Upper lobe of left lung (tissue), 6 donors: ENCODE measurements around the gene PQBP1. TPM values are rescaled to one million over a fixed set of nuclear protein-coding genes. Genes with fewer than 3 reads are reported as not detected.

ENCODE experiments used
- ATAC-seq, 2 donors: fragments of 200-7000 bp; cut with Tn5 transposase; one replicate each; pipeline ENCODE4 v1.9.1; 2022; ENCODE audit warnings: mild to moderate bottlenecking in 2 of 2, moderate library complexity in 2 of 2; ENCODE audit not compliant: low FRiP score in 2 of 2
- DNase-seq, 2 donors: peaks; one replicate each; pipeline ENCODE4 v3.0.0-alpha.2; 2019 to 2020
- H3K27ac ChIP-seq, 4 donors: fragments of 200-600 bp; sonication (generic); one replicate each; pipeline ENCODE4 v1.5.1; 2016 to 2019
- H3K27me3 ChIP-seq, 4 donors: fragments of 200-600 bp; sonication (generic); one replicate each; pipeline ENCODE4 v1.5.1; 2017 to 2019
- H3K36me3 ChIP-seq, 4 donors: fragments of 200-600 bp; sonication (generic); one replicate each; pipeline ENCODE4 v1.5.1; 2016 to 2019
- H3K4me1 ChIP-seq, 4 donors: fragments of 200-600 bp; sonication (generic); one replicate each; pipeline ENCODE4 v1.5.1; 2018 to 2019
- H3K4me3 ChIP-seq, 4 donors: fragments of 200-600 bp; sonication (generic); one replicate each; pipeline ENCODE4 v1.5.1; 2017 to 2019; ENCODE audit warnings: mild to moderate bottlenecking in 2 of 4, moderate library complexity in 1 of 4
- H3K9me3 ChIP-seq, 4 donors: fragments of 200-600 bp; sonication (generic); one replicate each; pipeline ENCODE4 v1.5.1; 2018 to 2019
- EP300 ChIP-seq, 4 donors: sonication (generic); formaldehyde crosslinking; IDR thresholded peaks; one replicate each; pipeline ENCODE4 v1.5.1; 2017; ENCODE audit warnings: antibody characterized with exemption in 4 of 4, control low read depth in 2 of 4
- POLR2A ChIP-seq, 4 donors: fragments of 450-650 bp; IDR thresholded peaks; one replicate each; pipeline ENCODE4 v1.5.1; 2016 to 2017; ENCODE audit warnings: antibody characterized with exemption in 4 of 4, mild to moderate bottlenecking in 2 of 4
- POLR2AphosphoS5 ChIP-seq, 2 donors: sonication (generic); formaldehyde crosslinking; IDR thresholded peaks; one replicate each; pipeline ENCODE4 v1.5.1; 2017; ENCODE audit warnings: antibody characterized with exemption in 2 of 2
- WGBS, 2 donors: methylation state at CpG; one replicate each; pipeline ENCODE4 v1.1.5; 2017 to 2018; 5-methylcytosine and 5-hydroxymethylcytosine counted together
- total RNA-seq, 6 donors: library from RNA; depleted of rRNA in 4 of 6; stranded (reverse); fragments of >200 nt in 4 of 6; gene quantifications; one replicate each; pipeline versions ENCODE4 v1.1.0 to v1.2.1, GENCODE V29; 2016 to 2021
- TF ChIP-seq, protein P1 (sequence below), 6 experiments: fragments of 450-650 bp in 4 of 6; fragments of 200-600 bp in 2 of 6; sonication (generic) in 2 of 6; IDR thresholded peaks; one replicate each; pipeline ENCODE4 v1.5.1; 2016 to 2019; ENCODE audit warnings: antibody characterized with exemption in 6 of 6
- donor health status: DM: no; HTN: no; CAD: no; lungs with moderate emphysema.
- donor health status: DM: no; HTN: yes; CAD: no; lungs with severe emphysema.

Gene PQBP1
- total RNA-seq, 6 donors from 2014 or later, result 49.1 to 76.9 (median 65.2) TPM

- WGBS, 2 donors, result 83 to 87% methylated on average over 4 to 7 of the region's 7 CpGs
- H3K4me3 ChIP-seq, result no peak overlapping the region
- H3K4me1 ChIP-seq, result peaks cover 4 to 14% (median 10%) of the 10 kb centered on the region in 4 donors
- ATAC-seq (no peak), DNase-seq (no peak)
- H3K27ac ChIP-seq, result no peak overlapping the region
- TF ChIP-seq POLR2AphosphoS5 (IDR thresholded peaks at IDR 0.05), result no peak
- TF ChIP-seq EP300 (IDR thresholded peaks at IDR 0.05), result no peak
- TF ChIP-seq POLR2A (IDR thresholded peaks at IDR 0.05), result no peak
- TF ChIP-seq, protein P1, sequence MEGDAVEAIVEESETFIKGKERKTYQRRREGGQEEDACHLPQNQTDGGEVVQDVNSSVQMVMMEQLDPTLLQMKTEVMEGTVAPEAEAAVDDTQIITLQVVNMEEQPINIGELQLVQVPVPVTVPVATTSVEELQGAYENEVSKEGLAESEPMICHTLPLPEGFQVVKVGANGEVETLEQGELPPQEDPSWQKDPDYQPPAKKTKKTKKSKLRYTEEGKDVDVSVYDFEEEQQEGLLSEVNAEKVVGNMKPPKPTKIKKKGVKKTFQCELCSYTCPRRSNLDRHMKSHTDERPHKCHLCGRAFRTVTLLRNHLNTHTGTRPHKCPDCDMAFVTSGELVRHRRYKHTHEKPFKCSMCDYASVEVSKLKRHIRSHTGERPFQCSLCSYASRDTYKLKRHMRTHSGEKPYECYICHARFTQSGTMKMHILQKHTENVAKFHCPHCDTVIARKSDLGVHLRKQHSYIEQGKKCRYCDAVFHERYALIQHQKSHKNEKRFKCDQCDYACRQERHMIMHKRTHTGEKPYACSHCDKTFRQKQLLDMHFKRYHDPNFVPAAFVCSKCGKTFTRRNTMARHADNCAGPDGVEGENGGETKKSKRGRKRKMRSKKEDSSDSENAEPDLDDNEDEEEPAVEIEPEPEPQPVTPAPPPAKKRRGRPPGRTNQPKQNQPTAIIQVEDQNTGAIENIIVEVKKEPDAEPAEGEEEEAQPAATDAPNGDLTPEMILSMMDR (IDR thresholded peaks at IDR 0.05), result no peak
- peaks cover 0 to 48% (median 21%) of the 10 kb centered on the region in 4 donors for H3K36me3 ChIP-seq
- H3K9me3 ChIP-seq, result peaks cover 0 to 3% (median 0%) of the 10 kb centered on the region in 4 donors
- no peaks in the 10 kb centered on the region for H3K27me3 ChIP-seq
These were observed 3.3 kb downstream of the PQBP1 start for GRCh38 chrX:48901069-48901468.

DNA sequence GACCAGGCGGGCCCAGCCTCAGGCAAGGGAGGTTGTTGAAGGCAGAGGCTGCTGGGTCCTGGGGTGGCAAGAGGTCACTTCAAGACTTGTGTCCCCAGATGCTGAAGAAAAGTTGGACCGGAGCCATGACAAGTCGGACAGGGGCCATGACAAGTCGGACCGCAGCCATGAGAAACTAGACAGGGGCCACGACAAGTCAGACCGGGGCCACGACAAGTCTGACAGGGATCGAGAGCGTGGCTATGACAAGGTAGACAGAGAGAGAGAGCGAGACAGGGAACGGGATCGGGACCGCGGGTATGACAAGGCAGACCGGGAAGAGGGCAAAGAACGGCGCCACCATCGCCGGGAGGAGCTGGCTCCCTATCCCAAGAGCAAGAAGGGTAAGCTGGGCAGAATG lies 4.4 kb downstream of the PQBP1 start:
- no peak for DNase-seq
- Histone ChIP-seq H3K27me3 (no peaks in the 10 kb centered on the region), H3K4me3 (no peak overlapping the region), H3K9me3 (peaks cover 0 to 3% (median 0%) of the 10 kb centered on the region in 4 donors), H3K27ac (no peak overlapping the region), H3K36me3 (peaks cover 2 to 57% (median 21%) of the 10 kb centered on the region in 4 donors), H3K4me1 (peaks cover 0 to 8% (median 4%) of the 10 kb centered on the region in 4 donors)
- 94 to 95% methylated on average over 16 to 20 of the region's 20 CpGs for WGBS, 2 donors
- ATAC-seq, result no peak
- no peak for TF ChIP-seq POLR2A (IDR thresholded peaks at IDR 0.05)
- no peak for TF ChIP-seq POLR2AphosphoS5 (IDR thresholded peaks at IDR 0.05)
- TF ChIP-seq EP300 (IDR thresholded peaks at IDR 0.05), result no peak
- TF ChIP-seq, protein P1 (IDR thresholded peaks at IDR 0.05), result no peak

GRCh38 chrX:48902776-48903175 lies 5.0 kb downstream of the PQBP1 start:
- peaks cover 0 to 8% (median 4%) of the 10 kb centered on the region in 4 donors for H3K4me1 ChIP-seq
- 75 to 93% methylated on average over 7 to 14 of the region's 14 CpGs for WGBS, 2 donors
- H3K27ac ChIP-seq, result no peak overlapping the region
- TF ChIP-seq POLR2AphosphoS5 (IDR thresholded peaks at IDR 0.05) (no peak), POLR2A (IDR thresholded peaks at IDR 0.05) (no peak), EP300 (IDR thresholded peaks at IDR 0.05) (no peak)
- TF ChIP-seq, protein P1 (IDR thresholded peaks at IDR 0.05), result no peak
- H3K36me3 ChIP-seq, result peaks cover 2 to 57% (median 21%) of the 10 kb centered on the region in 4 donors
- H3K9me3 ChIP-seq, result peaks cover 0 to 3% (median 0%) of the 10 kb centered on the region in 4 donors
- H3K27me3 ChIP-seq, result no peaks in the 10 kb centered on the region
- DNase-seq (no peak), ATAC-seq (no peak)
- H3K4me3 ChIP-seq, result no peak overlapping the region

GRCh38 chrX:48903290-48903689 lies 5.6 kb downstream of the PQBP1 start:
- no peak for DNase-seq
- Histone ChIP-seq H3K27me3 (no peaks in the 10 kb centered on the region), H3K4me3 (no peak overlapping the region), H3K4me1 (peaks cover 0 to 8% (median 4%) of the 10 kb centered on the region in 4 donors), H3K36me3 (peaks cover 2 to 57% (median 21%) of the 10 kb centered on the region in 4 donors), H3K9me3 (no peaks in the 10 kb centered on the region), H3K27ac (no peak overlapping the region)
- no peak for ATAC-seq
- TF ChIP-seq POLR2A (IDR thresholded peaks at IDR 0.05), result no peak
- no peak for TF ChIP-seq POLR2AphosphoS5 (IDR thresholded peaks at IDR 0.05)
- TF ChIP-seq, protein P1 (IDR thresholded peaks at IDR 0.05), result no peak
- TF ChIP-seq EP300 (IDR thresholded peaks at IDR 0.05), result no peak
- WGBS, 2 donors, result 83 to 89% methylated on average over 3 to 6 of the region's 6 CpGs

DNA sequence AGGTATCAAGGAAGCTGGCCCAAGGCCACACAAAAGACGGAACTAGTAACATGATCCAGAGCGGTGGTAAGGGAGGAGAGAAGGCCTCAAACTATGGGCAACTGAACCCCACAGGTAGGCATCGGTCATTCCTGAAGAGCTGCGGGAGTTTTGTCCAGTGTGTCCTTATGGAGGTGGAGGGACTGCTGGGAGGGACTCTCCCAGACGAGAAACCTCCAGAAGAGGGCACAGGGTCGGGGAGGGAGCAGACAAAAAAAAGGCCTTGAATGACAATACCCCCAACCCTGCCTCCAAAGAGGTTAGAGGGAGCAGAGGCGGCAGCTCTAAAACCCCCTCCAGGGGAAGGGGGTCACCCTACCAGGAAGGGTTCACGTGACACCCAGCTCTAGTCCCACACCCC lies 6.5 kb downstream of the PQBP1 start:
- DNase-seq (no peak), ATAC-seq (no peak)
- Histone ChIP-seq H3K4me3 (no peak overlapping the region), H3K27ac (no peak overlapping the region), H3K27me3 (no peaks in the 10 kb centered on the region), H3K4me1 (peaks cover 0 to 5% (median 2%) of the 10 kb centered on the region in 4 donors), H3K36me3 (peaks cover 2 to 57% (median 21%) of the 10 kb centered on the region in 4 donors), H3K9me3 (no peaks in the 10 kb centered on the region)
- 74 to 81% methylated on average over 7 to 8 of the region's 8 CpGs for WGBS, 2 donors
- no peak for TF ChIP-seq EP300 (IDR thresholded peaks at IDR 0.05)
- TF ChIP-seq POLR2AphosphoS5 (IDR thresholded peaks at IDR 0.05), result no peak
- TF ChIP-seq POLR2A (IDR thresholded peaks at IDR 0.05), result no peak
- TF ChIP-seq, protein P1 (IDR thresholded peaks at IDR 0.05), result no peak
